GM12873 (cell line): ENCODE results near the gene NSMF.

ENCODE experiments used
- TF ChIP-seq, protein P1 (sequence below): IDR thresholded peaks from 2 replicates; pipeline ENCODE4 v1.5.1; 2012; ENCODE audit warnings: low read depth, mild to moderate bottlenecking, moderate library complexity, low read length, control low read depth; ENCODE audit not compliant: insufficient read depth; ENCODE audit errors: missing control alignments

NSMF gene

DNA sequence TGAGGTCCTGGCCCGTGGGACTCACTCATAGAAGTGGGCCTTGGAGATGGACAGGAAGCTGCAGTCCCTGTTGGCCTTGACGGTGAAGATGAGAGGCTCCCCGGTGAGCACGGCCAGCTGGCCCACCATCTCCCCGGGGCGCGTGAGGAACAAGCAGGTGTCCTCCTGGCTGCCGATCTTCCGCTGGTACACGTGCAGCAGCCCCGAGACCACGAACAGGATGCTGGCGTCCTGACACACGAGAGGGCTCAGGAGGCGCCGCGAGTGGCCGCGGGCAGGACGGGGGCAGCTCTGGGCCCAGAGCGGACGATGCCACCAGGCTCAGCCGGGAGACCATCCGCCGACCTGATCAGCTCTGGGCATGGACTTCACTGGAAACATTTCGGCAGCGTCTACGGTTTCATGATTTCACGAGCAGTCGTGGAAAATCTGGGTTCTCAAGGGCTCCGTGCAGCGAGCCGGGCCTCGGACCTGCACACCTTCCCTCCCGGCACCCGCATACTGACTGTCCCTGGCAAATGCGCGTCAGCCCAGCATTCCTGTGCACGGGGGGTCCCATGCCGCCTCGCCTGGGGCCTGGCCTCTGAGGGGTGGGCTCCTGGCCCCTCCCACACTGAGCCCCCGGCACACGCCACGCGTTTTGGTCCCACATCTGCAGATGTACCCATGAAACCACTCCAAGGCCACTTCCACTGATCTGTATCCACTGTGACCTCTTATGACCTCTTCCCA, 41.7 kb upstream of the NSMF start:
- TF ChIP-seq, protein P1, sequence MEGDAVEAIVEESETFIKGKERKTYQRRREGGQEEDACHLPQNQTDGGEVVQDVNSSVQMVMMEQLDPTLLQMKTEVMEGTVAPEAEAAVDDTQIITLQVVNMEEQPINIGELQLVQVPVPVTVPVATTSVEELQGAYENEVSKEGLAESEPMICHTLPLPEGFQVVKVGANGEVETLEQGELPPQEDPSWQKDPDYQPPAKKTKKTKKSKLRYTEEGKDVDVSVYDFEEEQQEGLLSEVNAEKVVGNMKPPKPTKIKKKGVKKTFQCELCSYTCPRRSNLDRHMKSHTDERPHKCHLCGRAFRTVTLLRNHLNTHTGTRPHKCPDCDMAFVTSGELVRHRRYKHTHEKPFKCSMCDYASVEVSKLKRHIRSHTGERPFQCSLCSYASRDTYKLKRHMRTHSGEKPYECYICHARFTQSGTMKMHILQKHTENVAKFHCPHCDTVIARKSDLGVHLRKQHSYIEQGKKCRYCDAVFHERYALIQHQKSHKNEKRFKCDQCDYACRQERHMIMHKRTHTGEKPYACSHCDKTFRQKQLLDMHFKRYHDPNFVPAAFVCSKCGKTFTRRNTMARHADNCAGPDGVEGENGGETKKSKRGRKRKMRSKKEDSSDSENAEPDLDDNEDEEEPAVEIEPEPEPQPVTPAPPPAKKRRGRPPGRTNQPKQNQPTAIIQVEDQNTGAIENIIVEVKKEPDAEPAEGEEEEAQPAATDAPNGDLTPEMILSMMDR, result no peak

DNA sequence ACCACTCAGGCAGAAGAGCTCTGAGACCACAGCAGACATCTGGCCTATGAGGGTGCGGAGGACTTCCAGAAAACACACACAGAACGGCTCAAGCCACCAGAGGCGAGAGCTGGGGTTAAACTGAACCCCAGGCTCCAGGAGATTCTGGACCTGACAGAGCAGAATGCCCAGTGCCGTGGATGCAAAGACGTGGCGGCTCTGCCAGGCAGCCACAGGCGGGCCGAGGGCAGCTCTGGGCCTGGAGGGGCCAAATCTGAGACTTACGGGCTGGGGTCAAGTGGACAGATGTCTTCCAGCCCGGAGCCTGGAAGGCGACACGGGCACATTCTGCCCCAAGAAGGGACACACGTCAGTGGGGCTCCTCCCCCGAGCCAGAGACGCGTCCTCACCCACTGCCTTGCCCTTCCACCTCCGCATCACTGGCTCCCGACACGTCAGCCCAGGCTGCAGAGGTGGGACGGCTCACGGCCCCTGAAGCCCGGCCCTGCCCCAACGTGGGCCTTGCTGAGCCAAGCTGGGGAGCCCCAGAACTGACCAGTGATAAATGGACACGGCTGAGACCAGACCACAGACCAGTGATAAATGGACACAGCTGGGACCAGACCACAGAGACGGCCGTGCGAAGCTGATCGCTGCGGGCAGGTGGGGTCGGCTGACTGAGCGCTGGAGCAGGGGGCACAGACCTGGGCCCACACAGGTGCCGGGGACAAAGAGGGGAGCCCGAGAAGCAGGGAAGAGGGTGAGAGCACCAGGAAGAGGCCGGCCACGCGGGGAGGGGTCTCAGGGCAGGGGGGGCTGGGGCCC, 40.9 kb upstream of the NSMF start:
- TF ChIP-seq, protein P1, result no peak

DNA sequence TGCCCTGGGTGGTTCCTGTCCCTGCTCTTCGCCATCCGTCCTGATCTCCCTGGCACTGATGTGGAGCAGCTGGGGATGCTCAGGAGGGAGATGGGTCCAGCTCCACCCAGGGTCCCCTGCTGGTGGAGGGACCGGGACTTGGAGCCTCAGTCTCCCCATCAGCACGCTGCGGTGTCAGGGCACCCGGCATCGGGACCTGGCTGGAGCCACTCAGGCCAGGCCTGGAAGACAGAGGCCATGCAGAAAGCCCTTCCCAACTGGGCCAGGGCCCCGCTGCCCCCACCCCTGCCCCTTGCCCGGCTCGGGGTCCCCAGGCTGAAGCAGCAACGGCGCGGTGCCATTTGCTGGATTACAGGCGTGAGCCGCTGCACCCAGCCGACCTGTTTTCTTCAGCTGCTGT, 40.3 kb upstream of the NSMF start:
- TF ChIP-seq, protein P1, result no peak

DNA sequence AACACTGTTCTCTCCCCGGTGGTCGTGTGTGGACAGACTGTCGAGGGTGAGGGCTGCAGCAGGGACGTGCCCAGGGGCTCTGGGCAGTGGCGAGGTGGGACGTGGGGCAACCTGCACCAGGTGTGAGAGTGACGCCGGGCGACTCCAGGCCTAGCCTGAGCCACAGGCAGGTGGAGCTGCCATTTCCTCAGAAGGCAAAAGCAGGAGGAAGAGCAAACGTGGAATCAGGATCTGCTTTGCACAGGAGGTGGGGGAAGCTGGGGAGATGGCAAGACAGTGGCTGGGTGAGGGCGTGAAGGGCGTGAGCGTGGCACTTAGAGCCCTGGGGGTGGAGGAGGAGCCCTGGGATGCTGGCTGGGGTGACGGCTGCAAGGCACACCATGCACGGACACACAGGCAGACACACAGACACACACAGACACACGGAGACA, 39.6 kb upstream of the NSMF start:
- TF ChIP-seq, protein P1, result no peak

DNA sequence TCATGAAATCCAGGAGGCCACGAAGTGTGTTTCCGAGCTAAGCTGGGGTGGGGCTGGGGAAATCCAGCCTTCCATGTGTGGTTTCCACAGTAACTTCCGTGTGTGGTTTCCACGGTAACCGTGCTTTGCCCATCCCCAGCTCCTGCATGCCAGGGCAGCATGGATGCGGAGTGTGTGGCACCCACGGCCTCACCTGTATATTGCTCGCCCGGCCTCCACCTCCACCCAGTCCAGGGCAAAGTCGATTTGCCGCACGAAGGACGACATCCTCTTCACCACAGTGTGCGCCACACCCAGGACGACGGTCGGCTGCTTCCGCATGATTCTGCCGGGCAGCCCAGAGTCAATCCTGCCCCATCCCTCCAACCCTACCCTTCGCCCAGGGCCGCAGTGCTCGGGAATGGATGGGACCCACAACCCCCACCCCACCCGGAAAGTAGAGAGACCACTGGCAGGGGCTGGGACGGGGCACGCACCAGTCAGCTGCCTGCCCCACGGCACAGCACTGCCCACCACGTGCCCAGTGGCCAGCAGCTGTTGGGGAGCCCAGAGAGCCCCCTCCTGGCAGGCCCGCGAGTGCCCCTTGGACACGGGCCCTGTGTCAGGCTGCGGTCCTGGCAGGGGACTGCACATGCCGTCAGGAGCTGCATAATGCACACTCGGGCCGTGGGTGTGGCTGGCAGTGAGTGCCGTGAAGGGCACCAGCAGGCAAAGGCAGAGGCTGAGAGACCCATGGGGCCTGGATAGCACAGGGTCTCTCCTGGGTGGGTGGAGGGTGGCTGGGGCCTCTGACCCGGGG, 39.0 kb upstream of the NSMF start:
- TF ChIP-seq, protein P1, result no peak

DNA sequence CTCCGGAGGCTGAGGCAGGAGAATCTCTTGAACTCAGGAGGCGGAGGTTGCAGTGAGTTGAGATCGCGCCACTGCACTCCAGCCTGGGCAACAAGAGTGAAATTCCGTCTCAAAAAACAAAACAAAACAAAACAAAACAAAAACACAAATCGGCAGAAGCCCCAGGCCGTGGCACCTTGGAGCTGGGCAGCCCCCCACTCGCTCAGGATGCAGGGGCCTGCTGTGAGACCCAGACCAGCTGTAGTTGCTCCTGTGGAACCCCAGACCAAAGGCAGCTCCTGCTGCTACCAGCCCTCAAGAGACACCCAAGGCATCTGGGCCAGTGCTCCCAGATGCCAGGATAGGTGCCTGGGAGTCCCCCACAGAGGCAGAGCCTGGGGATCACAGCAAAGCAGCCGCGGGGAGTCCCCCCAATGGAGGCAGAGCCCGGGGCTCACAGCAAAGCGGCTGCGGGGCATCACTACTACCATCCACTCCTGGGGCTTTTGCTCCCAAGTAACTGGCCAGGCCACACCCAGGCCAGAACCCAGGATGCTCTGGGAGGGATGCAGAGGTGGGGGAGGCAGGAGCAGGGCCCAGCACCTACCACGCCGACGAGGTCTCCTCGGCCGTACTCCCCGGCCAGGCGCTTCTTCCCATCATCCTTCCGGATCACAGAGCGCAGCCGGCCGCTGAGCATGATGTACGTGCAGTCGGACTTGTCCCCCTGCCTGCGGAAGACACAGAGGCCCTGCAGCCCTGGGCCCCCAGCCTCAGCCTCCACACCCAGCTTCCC, 37.7 kb upstream of the NSMF start:
- TF ChIP-seq, protein P1, result no peak
